T follicular helper cell (primary cell): ENCODE measurements around the gene EEPD1.
"Not testable (repeated sequence)": the region's sequence is repeated elsewhere in the genome, so short reads cannot be mapped to it uniquely, and the experiment has no call there.

Experiments used
- DNase-seq: peaks from one replicate; pipeline ENCODE4 v3.0.0-alpha.2; 2020; ENCODE audit warnings: low read depth

EEPD1 gene

GRCh38 chr7:36128448-36129047 is 24.5 kb upstream of the EEPD1 start:
- DNase-seq, result no peak

GRCh38 chr7:36129048-36129534 is 24.0 kb upstream of the EEPD1 start:
- no peak for DNase-seq

GRCh38 chr7:36130236-36130945 is 22.7 kb upstream of the EEPD1 start:
- DNase-seq, result no peak

- DNase-seq, result no peak
Observed at GRCh38 chr7:36131026-36131425, 22.0 kb upstream of the EEPD1 start.

- DNase-seq, result no peak
Observed at GRCh38 chr7:36131499-36131898, 21.6 kb upstream of the EEPD1 start.

- DNase-seq, result no peak
Observed at GRCh38 chr7:36132012-36132411, 21.0 kb upstream of the EEPD1 start.

- no peak for DNase-seq
Observed at GRCh38 chr7:36135700-36136099, 17.4 kb upstream of the EEPD1 start.

- DNase-seq, result no peak
Observed at GRCh38 chr7:36137258-36137657, 15.8 kb upstream of the EEPD1 start.

- DNase-seq, result no peak
Observed at GRCh38 chr7:36137754-36138153, 15.3 kb upstream of the EEPD1 start.

- DNase-seq, result no peak
Observed at GRCh38 chr7:36138209-36138608, 14.8 kb upstream of the EEPD1 start.

GRCh38 chr7:36141351-36141750 is 11.7 kb upstream of the EEPD1 start:
- DNase-seq, result no peak

GRCh38 chr7:36141850-36142249 is 11.2 kb upstream of the EEPD1 start:
- DNase-seq, result no peak

GRCh38 chr7:36144189-36144588 is 8.9 kb upstream of the EEPD1 start:
- DNase-seq, result no peak

- DNase-seq, result no peak
Observed at GRCh38 chr7:36145686-36146085, 7.4 kb upstream of the EEPD1 start.

- no peak for DNase-seq
Observed at GRCh38 chr7:36147361-36147760, 5.7 kb upstream of the EEPD1 start.

GRCh38 chr7:36148422-36149065 is 4.5 kb upstream of the EEPD1 start:
- no peak for DNase-seq

- not testable (repeated sequence) for DNase-seq
Observed at GRCh38 chr7:36149240-36149639, 3.8 kb upstream of the EEPD1 start.

- no peak for DNase-seq
Observed at GRCh38 chr7:36149694-36150452, 3.2 kb upstream of the EEPD1 start.

GRCh38 chr7:36151921-36152755 is 916 bp upstream of the EEPD1 start:
- no peak for DNase-seq

GRCh38 chr7:36153571-36154097 is 580 bp downstream of the EEPD1 start:
- DNase-seq, result no peak
